Neural crest cell (in vitro differentiated cells): ENCODE results near the gene EXOC3. TPM values are rescaled to one million over a fixed set of nuclear protein-coding genes. Genes with fewer than 3 reads are reported as not detected.

Source experiments
- DNase-seq: peaks from one replicate; pipeline ENCODE4 v3.0.0; 2021; ENCODE audit warnings: low read depth, mixed read lengths, low spot score
- H3K27ac Mint-ChIP-seq: one replicate; pipeline ENCODE4 v1.8.0; 2021; ENCODE audit warnings: mild to moderate bottlenecking, mixed read lengths; ENCODE audit not compliant: unreplicated experiment
- H3K27me3 Mint-ChIP-seq: 2 replicates; pipeline ENCODE4 v1.8.0; 2021; ENCODE audit warnings: low read depth, mild to moderate bottlenecking, mixed read lengths
- H3K36me3 Mint-ChIP-seq: 2 replicates; pipeline ENCODE4 v1.8.0; 2021; ENCODE audit warnings: low read depth, mild to moderate bottlenecking, mixed read lengths
- H3K4me1 Mint-ChIP-seq: 2 replicates; pipeline ENCODE4 v1.8.0; 2021; ENCODE audit warnings: mixed read lengths
- H3K4me3 Mint-ChIP-seq: one replicate; pipeline ENCODE4 v1.8.0; 2021; ENCODE audit warnings: mild to moderate bottlenecking, mixed read lengths
- H3K9me3 Mint-ChIP-seq: 2 replicates; pipeline ENCODE4 v1.8.0; 2021; ENCODE audit warnings: mixed read lengths
- total RNA-seq: library from RNA; stranded (reverse); gene quantifications from 2 replicates; pipeline ENCODE4 v1.2.1, GENCODE V29; 2021
- TF ChIP-seq, protein P1 (sequence below): fragments of 200-600 bp; sonication (generic); conservative IDR thresholded peaks from 2 replicates; pipeline ENCODE4 v1.5.0; 2021; ENCODE audit warnings: antibody characterized with exemption, mild to moderate bottlenecking

Gene EXOC3
- total RNA-seq, 1 donor from 2014 or later = 61.3 TPM

DNA sequence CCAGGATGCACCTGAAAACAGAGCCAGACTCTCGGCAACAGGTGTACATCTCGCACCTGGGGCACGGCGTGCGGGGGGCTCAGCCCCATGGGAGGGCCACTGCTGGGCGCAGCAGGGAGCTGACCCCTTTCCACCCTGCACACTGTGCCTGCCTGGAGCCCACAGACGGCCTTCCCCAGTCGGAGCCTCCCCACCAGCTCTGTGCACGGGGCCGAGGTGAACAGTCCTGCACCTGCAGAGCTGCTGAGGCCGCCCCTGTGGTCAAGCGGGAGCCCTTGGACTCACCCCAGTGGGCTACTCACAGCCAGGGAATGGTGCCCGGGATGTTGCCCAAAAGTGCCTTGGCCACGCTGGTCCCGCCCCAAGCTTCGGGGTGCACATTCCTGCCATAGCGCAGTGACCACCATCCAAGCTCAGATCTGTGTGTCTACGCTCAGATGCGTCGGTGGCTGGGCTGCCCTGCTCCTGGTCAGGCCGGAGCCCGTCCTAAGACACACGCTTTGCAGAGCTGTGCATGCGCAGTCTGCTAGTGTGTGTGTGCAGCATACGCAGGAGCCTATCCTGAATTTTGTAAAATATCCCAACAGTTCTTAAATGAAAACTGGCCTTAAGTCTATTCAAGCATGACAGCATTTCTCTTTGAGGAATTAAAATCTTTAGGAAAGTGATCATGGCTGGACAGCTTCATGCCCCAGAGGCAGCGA, 8.4 kb upstream of the EXOC3 start:
- Mint-ChIP-seq H3K4me3 (no peak overlapping the region), H3K9me3 (no peaks in the 10 kb centered on the region), H3K36me3 (peaks cover 2% of the 10 kb centered on the region), H3K4me1 (peaks cover 2% of the 10 kb centered on the region), H3K27ac (no peak overlapping the region), H3K27me3 (no peaks in the 10 kb centered on the region)
- DNase-seq = no peak
- TF ChIP-seq, protein P1, sequence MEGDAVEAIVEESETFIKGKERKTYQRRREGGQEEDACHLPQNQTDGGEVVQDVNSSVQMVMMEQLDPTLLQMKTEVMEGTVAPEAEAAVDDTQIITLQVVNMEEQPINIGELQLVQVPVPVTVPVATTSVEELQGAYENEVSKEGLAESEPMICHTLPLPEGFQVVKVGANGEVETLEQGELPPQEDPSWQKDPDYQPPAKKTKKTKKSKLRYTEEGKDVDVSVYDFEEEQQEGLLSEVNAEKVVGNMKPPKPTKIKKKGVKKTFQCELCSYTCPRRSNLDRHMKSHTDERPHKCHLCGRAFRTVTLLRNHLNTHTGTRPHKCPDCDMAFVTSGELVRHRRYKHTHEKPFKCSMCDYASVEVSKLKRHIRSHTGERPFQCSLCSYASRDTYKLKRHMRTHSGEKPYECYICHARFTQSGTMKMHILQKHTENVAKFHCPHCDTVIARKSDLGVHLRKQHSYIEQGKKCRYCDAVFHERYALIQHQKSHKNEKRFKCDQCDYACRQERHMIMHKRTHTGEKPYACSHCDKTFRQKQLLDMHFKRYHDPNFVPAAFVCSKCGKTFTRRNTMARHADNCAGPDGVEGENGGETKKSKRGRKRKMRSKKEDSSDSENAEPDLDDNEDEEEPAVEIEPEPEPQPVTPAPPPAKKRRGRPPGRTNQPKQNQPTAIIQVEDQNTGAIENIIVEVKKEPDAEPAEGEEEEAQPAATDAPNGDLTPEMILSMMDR = no peak

GRCh38 chr5:435156-435790, 7.7 kb upstream of the EXOC3 start:
- TF ChIP-seq, protein P1 = no peak
- H3K27me3 Mint-ChIP-seq = no peaks in the 10 kb centered on the region
- no peak for DNase-seq
- peak overlapping the region; percentile 13 for H3K4me3 Mint-ChIP-seq
- H3K4me1 Mint-ChIP-seq = peaks cover 9% of the 10 kb centered on the region
- no peaks in the 10 kb centered on the region for H3K36me3 Mint-ChIP-seq
- H3K27ac Mint-ChIP-seq = no peak overlapping the region
- H3K9me3 Mint-ChIP-seq = no peaks in the 10 kb centered on the region

DNA sequence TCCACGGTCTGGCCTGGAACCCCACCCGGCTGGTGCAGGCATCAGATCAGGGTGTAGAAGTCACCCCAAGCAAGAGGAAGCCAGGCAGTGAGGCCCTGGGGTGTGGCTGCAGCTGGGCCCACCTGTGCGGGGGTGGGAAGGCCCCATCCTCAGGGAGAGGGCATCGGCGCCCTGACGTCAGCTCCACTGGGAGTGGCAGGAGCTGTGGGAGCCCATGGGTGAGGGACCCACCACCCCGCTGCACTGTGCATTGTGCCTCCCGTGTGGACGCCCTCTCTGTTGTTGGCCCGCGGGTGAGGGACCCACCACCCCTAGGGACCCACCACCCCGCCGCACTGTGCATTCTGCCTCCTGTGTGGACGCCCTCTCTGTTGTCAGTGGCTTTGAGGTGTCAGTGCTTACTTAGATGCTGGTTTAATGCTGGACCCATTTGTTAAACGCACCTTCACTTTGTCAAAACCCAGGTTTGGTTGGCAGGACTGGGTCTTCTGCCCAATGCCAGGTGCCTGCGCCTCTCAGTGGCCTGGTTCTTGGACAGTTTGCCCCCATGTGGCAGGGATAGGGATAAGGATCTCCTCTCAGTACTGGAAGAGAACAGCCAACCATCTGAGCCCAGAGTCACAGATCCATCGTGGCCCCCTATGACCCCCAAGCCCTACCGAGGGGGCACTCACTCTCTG, 6.9 kb upstream of the EXOC3 start:
- H3K36me3 Mint-ChIP-seq = no peaks in the 10 kb centered on the region
- no peak overlapping the region for H3K4me3 Mint-ChIP-seq
- no peaks in the 10 kb centered on the region for H3K9me3 Mint-ChIP-seq
- TF ChIP-seq, protein P1 = peak; percentile 34
- no peak overlapping the region for H3K27ac Mint-ChIP-seq
- H3K27me3 Mint-ChIP-seq = no peaks in the 10 kb centered on the region
- peaks cover 9% of the 10 kb centered on the region for H3K4me1 Mint-ChIP-seq
- DNase-seq = no peak

DNA sequence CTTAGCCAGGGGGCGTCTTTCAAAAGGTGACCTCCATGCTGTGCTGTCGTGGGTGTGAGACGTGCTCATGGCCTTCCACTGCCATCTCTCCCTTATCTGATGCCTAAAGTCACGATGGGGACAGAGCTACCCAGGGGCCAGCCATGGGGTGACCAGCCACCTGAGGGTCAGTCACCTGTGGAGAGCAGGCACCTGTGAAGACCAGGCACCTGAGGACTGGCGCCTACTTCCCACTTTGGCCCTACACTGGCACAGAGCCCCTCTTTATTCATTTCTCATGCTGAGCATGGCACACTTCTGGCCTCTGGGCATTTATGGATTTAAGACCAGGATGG, 6.4 kb upstream of the EXOC3 start:
- no peak for DNase-seq
- Mint-ChIP-seq H3K27ac (peak overlapping the region; percentile 12), H3K36me3 (no peaks in the 10 kb centered on the region), H3K9me3 (no peaks in the 10 kb centered on the region), H3K27me3 (no peaks in the 10 kb centered on the region), H3K4me1 (peaks cover 9% of the 10 kb centered on the region), H3K4me3 (no peak overlapping the region)
- TF ChIP-seq, protein P1 = no peak

GRCh38 chr5:437281-437771, 5.7 kb upstream of the EXOC3 start:
- no peak for DNase-seq
- H3K27ac Mint-ChIP-seq = no peak overlapping the region
- H3K36me3 Mint-ChIP-seq = no peaks in the 10 kb centered on the region
- H3K9me3 Mint-ChIP-seq = no peaks in the 10 kb centered on the region
- no peak overlapping the region for H3K4me3 Mint-ChIP-seq
- TF ChIP-seq, protein P1 = no peak
- H3K4me1 Mint-ChIP-seq = peaks cover 12% of the 10 kb centered on the region
- no peaks in the 10 kb centered on the region for H3K27me3 Mint-ChIP-seq
